ENCODE results near the gene NR5A1.

GRCh38 chr9:124521142-124521541 lies 13.9 kb upstream of the NR5A1 start:
- TF ChIP-seq EZH2phosphoT487 (IDR thresholded peaks at IDR 0.05; ENCODE audit: insufficient read depth, low read depth) (no peak), EZH2 (IDR thresholded peaks at IDR 0.05; ENCODE audit: insufficient read depth, poor library complexity, severe bottlenecking) (no peak)

Measured in GM23248 (cell line).